ENCODE results near the gene DNAJB8. TPM values are rescaled to one million over a fixed set of nuclear protein-coding genes. Genes with fewer than 3 reads are reported as not detected.
A peak's percentile ranks its signal among the peaks of the same experiment; 100 is the strongest.

Gene DNAJB8
- total and polyA plus RNA-seq, 4 donors: not detected

DNA sequence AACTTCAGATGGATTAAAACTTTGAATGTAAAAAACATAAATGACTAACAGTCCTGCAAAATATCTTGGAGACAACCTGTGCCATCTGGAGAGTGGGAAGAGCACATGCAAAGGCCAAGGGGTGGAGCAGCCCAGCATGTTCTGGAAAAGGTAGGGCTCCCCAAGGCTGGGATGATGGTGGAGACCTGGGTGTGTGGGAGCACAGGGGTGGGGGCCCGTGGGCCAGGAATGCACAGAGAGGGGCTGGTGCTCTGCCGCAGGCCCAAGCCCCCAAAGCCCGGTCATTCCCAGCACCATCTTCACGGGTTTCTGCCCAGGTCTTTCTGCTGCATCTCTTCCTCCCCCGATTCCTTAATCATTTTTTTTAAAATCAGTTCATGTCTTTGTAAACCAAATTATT, 36.0 kb upstream of the DNAJB8 start:
- Histone ChIP-seq H3K9me3 (ENCODE audit: control insufficient read depth, insufficient read depth, low read length) (no peaks in the 10 kb centered on the region), H3K4me1 (ENCODE audit: control insufficient read depth, insufficient read depth, low read length) (peaks cover 3% of the 10 kb centered on the region), H3K27ac (ENCODE audit: low read depth, low read length) (no peak overlapping the region), H3K4me3 (ENCODE audit: low read depth, low read length) (no peak overlapping the region), H3K36me3 (ENCODE audit: control insufficient read depth, insufficient read depth, low read length) (no peaks in the 10 kb centered on the region), H3K27me3 (ENCODE audit: control insufficient read depth, insufficient read depth, low read length) (peaks cover 31% of the 10 kb centered on the region)
- WGBS (ENCODE audit: insufficient coverage): no CpG with 5 or more reads among the region's 5 CpGs
- DNase-seq (ENCODE audit: low read depth in 4 of 6, low spot score in 6 of 6): no peak

DNA sequence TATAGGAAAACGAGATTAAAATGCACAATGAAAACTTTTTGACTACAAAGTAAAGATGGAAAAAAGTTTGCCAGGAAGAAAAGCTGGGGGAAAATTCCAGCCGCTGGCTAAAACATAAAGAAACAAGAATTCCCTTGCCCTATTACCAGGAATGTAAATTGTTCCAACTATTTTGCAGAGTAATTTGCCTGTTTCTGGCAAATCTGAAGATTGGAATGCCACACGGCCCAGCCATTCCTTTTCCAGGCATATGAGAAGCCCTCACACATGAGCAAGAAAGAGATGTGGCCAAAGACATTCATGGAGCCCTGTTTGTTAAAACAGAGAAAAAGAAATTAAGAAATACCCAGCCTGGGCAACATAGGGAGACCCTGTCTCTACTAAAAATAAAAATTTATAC, 34.7 kb upstream of the DNAJB8 start:
- Histone ChIP-seq H3K27ac (ENCODE audit: low read depth, low read length) (no peak overlapping the region), H3K9me3 (ENCODE audit: control insufficient read depth, insufficient read depth, low read length) (no peaks in the 10 kb centered on the region), H3K36me3 (ENCODE audit: control insufficient read depth, insufficient read depth, low read length) (no peaks in the 10 kb centered on the region), H3K27me3 (ENCODE audit: control insufficient read depth, insufficient read depth, low read length) (peaks cover 43% of the 10 kb centered on the region), H3K4me3 (ENCODE audit: low read depth, low read length) (no peak overlapping the region), H3K4me1 (ENCODE audit: control insufficient read depth, insufficient read depth, low read length) (peaks cover 15% of the 10 kb centered on the region)
- no CpG with 5 or more reads among the region's 3 CpGs for WGBS (ENCODE audit: insufficient coverage)
- DNase-seq (ENCODE audit: low read depth in 4 of 6, low spot score in 6 of 6): no peak

DNA sequence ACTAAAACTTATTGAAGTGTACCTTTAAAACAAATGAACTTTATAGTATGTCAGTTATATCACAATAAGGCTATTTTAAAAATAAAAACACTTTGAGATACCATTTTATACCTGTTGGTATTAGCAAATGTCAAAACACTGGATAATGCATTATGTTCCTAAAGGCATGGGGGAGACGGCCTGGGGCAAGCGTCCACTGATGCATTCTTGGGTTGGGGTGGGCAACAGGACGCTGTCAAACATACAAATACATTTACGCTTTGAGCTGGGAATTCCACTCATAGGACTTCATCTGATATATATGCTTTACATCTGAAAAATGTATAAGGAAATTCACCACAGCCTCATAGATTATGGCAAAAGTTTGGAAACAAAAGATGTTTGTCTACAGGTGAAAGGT, 33.9 kb upstream of the DNAJB8 start:
- Histone ChIP-seq H3K4me3 (ENCODE audit: low read depth, low read length) (no peak overlapping the region), H3K4me1 (ENCODE audit: control insufficient read depth, insufficient read depth, low read length) (peaks cover 16% of the 10 kb centered on the region), H3K36me3 (ENCODE audit: control insufficient read depth, insufficient read depth, low read length) (no peaks in the 10 kb centered on the region), H3K27me3 (ENCODE audit: control insufficient read depth, insufficient read depth, low read length) (peaks cover 52% of the 10 kb centered on the region), H3K9me3 (ENCODE audit: control insufficient read depth, insufficient read depth, low read length) (no peaks in the 10 kb centered on the region), H3K27ac (ENCODE audit: low read depth, low read length) (no peak overlapping the region)
- no CpG with 5 or more reads among the region's 4 CpGs for WGBS (ENCODE audit: insufficient coverage)
- DNase-seq (ENCODE audit: low read depth in 4 of 6, low spot score in 6 of 6): no peak

DNA sequence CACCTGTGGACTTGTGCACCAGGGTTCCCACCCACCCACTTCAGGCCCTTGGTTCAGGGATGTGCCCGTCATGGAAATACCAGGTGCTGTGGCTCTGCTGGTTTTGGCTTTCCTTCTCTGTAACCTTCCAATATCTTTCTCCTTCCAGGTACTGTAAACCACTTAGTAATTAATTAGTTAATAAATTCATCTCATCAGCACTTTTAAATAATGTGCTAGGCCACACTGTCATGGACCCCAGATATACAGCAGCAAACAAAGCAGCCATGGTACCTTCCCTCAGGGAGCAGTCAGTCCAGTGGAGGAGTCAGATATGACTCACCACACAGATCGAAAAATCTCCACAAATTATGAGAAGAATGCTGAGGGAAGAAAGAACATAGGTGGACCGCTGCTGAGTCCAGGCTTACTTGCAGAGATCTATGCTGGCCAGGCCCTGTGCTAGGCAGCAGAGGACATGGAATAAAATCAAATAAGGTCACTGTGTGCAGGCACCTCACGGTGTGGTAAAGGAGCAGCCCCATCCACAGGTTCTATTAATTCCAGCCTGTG, 33.1 kb upstream of the DNAJB8 start:
- H3K36me3 ChIP-seq (ENCODE audit: control insufficient read depth, insufficient read depth, low read length): no peaks in the 10 kb centered on the region
- DNase-seq (ENCODE audit: low read depth in 4 of 6, low spot score in 6 of 6): no peak
- H3K4me3 ChIP-seq (ENCODE audit: low read depth, low read length): no peak overlapping the region
- peaks cover 16% of the 10 kb centered on the region for H3K4me1 ChIP-seq (ENCODE audit: control insufficient read depth, insufficient read depth, low read length)
- H3K27me3 ChIP-seq (ENCODE audit: control insufficient read depth, insufficient read depth, low read length): peaks cover 58% of the 10 kb centered on the region
- 88% methylated on average over 1 of the region's 4 CpGs for WGBS (ENCODE audit: insufficient coverage)
- H3K9me3 ChIP-seq (ENCODE audit: control insufficient read depth, insufficient read depth, low read length): no peaks in the 10 kb centered on the region
- no peak overlapping the region for H3K27ac ChIP-seq (ENCODE audit: low read depth, low read length)

DNA sequence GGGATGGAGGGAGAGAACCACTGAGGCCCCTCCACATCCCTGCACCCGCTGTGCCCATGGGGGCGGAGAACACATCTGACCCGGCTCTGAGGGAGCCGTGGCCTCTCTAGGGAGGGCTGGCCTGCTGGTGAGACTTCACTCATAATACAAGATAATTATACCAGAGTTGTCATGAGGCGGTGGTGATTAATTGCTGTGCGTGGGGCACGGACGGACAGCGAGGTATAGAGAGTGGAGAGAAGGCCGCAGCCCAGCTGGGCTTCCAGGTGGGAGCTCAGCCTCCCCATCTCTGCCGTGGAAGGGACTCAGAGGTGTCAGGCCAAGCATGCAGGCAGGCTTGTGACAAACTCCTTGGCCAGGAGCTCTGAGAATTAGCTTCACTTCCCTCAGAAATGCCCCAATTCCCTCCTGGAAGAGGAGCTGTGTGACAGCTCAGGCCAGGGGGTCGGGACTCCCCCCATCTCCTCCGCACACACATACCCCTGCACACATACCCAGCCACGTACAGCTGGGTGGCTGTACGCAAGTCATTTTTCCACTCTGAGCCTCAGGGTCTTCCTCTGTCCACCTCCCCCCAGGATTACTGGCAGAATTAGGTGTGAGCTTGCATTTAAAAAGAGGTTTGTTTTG, 32.3 kb upstream of the DNAJB8 start:
- H3K4me1 ChIP-seq (ENCODE audit: control insufficient read depth, insufficient read depth, low read length): peaks cover 16% of the 10 kb centered on the region
- no peaks in the 10 kb centered on the region for H3K9me3 ChIP-seq (ENCODE audit: control insufficient read depth, insufficient read depth, low read length)
- H3K36me3 ChIP-seq (ENCODE audit: control insufficient read depth, insufficient read depth, low read length): no peaks in the 10 kb centered on the region
- H3K27ac ChIP-seq (ENCODE audit: low read depth, low read length): no peak overlapping the region
- H3K27me3 ChIP-seq (ENCODE audit: control insufficient read depth, insufficient read depth, low read length): peaks cover 66% of the 10 kb centered on the region
- no peak overlapping the region for H3K4me3 ChIP-seq (ENCODE audit: low read depth, low read length)
- WGBS (ENCODE audit: insufficient coverage): 60% methylated on average over 6 of the region's 15 CpGs
- DNase-seq (ENCODE audit: low read depth in 4 of 6, low spot score in 6 of 6): no peak

DNA sequence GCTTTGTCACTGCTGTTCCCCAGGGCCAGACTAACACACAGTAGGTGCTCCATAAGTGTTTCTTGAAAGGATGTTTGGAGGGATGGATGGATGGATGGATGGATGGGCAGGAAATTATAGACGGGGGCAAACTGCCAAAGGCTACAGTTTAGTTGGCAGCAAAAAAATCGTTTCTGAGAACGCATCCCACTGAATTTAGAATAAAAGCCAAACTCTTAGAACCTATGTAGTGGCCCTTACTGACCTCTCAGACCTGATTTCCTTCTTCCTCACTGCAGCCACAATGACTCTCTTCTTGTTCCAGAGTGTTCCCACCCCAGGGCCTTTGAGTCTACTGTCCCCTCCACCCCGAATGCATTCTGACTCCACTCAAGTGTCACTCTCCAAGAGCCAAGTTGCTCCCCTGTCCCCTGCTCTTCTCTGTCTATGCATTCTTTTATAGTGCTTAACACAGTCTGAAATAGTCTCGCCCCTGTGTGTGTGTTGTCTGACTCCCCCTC, 31.5 kb upstream of the DNAJB8 start:
- Histone ChIP-seq H3K4me3 (ENCODE audit: low read depth, low read length) (no peak overlapping the region), H3K9me3 (ENCODE audit: control insufficient read depth, insufficient read depth, low read length) (no peaks in the 10 kb centered on the region), H3K27ac (ENCODE audit: low read depth, low read length) (no peak overlapping the region), H3K27me3 (ENCODE audit: control insufficient read depth, insufficient read depth, low read length) (peaks cover 74% of the 10 kb centered on the region), H3K4me1 (ENCODE audit: control insufficient read depth, insufficient read depth, low read length) (peaks cover 18% of the 10 kb centered on the region), H3K36me3 (ENCODE audit: control insufficient read depth, insufficient read depth, low read length) (no peaks in the 10 kb centered on the region)
- DNase-seq (ENCODE audit: low read depth in 4 of 6, low spot score in 6 of 6): no peak
- 36% methylated on average over 3 of the region's 5 CpGs for WGBS (ENCODE audit: insufficient coverage)

DNA sequence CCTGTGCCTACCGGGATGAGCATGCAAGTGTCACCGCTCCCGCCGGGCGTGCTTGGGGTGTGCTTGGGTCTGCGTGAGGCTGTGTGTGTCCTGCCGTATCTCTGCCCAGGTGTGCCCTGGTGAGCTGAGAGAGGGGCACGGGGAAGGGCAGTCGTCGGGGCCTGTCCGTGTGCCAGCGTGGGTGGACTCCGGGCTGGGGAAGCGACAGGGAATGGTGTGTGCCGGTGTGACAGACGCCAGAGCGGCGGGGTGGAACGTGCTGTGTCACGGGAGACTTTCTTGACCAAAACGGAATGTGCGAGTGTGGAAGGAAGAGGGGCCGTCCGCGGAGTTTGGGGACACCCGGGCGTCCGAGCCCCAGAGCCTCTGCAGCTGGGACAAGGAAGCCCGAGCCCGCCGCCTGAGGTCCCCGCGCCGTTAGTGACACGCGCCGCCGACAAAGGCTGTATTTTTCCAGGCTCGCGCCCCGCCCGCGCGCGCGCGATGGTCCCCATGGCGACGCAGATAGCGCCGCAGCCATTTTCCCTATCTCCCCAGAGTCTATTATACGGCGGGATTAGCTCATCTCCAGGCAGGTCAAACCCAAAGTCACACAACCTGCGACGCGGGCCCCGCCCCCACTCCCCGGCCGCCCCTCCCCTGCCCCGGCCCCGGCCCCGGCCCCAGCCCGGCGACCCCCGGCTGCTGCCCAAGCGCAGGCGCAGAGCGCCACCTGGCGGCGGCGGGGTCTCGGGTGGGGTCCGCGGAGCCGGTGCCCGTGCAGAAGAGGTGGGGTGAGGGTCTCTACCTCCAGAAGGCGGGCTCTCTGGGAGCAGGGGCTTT, 30.8 kb upstream of the DNAJB8 start:
- Histone ChIP-seq H3K4me3 (ENCODE audit: low read depth, low read length) (peak overlapping the region; percentile 54), H3K4me1 (ENCODE audit: control insufficient read depth, insufficient read depth, low read length) (peaks cover 23% of the 10 kb centered on the region), H3K36me3 (ENCODE audit: control insufficient read depth, insufficient read depth, low read length) (no peaks in the 10 kb centered on the region), H3K27me3 (ENCODE audit: control insufficient read depth, insufficient read depth, low read length) (peaks cover 75% of the 10 kb centered on the region), H3K27ac (ENCODE audit: low read depth, low read length) (no peak overlapping the region), H3K9me3 (ENCODE audit: control insufficient read depth, insufficient read depth, low read length) (no peaks in the 10 kb centered on the region)
- under 1% methylated on average over 76 of the region's 77 CpGs for WGBS (ENCODE audit: insufficient coverage)
- peak in 3 of 6 donors; percentile 54 to 91 (median 91) for DNase-seq (ENCODE audit: low read depth in 4 of 6, low spot score in 6 of 6)

DNA sequence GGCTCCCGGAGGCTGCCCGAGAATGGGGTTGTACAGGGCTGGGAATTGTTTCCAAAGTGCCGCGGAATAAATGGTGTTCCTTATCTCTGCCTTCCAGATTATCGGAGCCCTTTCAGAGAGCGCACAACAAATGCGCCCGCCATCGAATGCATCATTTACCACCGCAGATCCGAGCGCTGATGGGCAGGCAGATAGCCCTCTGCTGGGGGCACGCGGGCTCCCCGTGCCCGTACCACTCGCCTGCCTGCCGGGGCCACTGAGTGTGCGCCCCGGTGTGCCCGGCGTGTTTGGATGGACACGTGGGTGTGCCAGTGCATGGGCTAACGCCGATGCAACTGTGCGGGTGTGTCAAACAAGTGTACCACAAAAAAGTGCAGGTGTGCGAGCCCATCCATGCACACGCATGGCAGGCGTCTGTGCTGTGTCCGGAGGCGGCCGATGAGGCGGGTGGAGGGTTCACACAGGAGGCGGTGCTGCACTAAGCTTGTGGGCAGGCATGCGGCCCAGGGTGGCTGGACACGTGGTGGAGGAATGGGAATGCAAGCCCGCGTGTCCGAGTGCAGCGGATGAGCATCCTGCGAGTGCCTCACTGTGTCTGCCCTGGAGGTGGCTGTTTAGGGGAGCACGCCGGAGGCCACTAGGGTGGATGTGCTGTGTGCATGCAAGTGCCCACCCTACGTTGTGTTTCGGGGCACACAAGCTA, 30.1 kb upstream of the DNAJB8 start:
- Histone ChIP-seq H3K4me3 (ENCODE audit: low read depth, low read length) (peak overlapping the region; percentile 54), H3K27me3 (ENCODE audit: control insufficient read depth, insufficient read depth, low read length) (peaks cover 82% of the 10 kb centered on the region)

DNA sequence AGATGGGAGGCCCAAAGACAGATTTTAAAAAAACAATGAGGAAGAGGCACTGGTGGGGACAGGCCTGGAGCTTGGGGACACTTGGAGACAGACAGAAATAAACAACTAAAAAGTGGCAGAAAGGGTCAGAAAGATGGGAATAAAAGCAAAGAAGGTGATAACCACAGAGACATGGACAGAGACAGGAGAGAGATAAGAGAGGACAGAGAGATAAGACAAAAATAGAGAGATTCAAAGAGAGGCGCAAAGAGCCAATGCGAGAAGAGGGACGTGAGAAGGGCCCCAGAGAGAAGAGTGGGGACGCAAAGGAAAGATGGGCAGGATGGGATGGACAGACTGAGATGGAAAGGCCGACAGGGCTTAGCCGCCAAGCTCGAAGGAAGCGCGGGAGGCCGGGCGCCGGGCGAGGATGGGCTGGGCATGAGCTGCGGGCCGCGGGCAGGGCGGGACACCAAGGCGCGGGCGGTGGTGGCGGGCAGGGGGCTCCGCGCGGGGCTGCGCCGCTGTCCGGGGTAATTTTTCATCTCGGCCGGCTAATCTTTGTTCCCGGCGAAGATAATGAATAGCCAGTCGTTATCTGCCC, 29.4 kb upstream of the DNAJB8 start:
- no peak overlapping the region for H3K4me3 ChIP-seq (ENCODE audit: low read depth, low read length)
- peaks cover 34% of the 10 kb centered on the region for H3K4me1 ChIP-seq (ENCODE audit: control insufficient read depth, insufficient read depth, low read length)
- H3K27ac ChIP-seq (ENCODE audit: low read depth, low read length): no peak overlapping the region
- no peaks in the 10 kb centered on the region for H3K36me3 ChIP-seq (ENCODE audit: control insufficient read depth, insufficient read depth, low read length)
- peaks cover 89% of the 10 kb centered on the region for H3K27me3 ChIP-seq (ENCODE audit: control insufficient read depth, insufficient read depth, low read length)
- H3K9me3 ChIP-seq (ENCODE audit: control insufficient read depth, insufficient read depth, low read length): no peaks in the 10 kb centered on the region
- no peak for DNase-seq (ENCODE audit: low read depth in 4 of 6, low spot score in 6 of 6)
- WGBS (ENCODE audit: insufficient coverage): 11% methylated on average over 32 of the region's 32 CpGs

More for the DNA sequence above, 30.1 kb upstream of the DNAJB8 start:
- H3K27ac ChIP-seq (ENCODE audit: low read depth, low read length): no peak overlapping the region
- peaks cover 31% of the 10 kb centered on the region for H3K4me1 ChIP-seq (ENCODE audit: control insufficient read depth, insufficient read depth, low read length)
- DNase-seq (ENCODE audit: low read depth in 4 of 6, low spot score in 6 of 6): peak in 2 of 6 donors; percentile 43 to 56
- no peaks in the 10 kb centered on the region for H3K9me3 ChIP-seq (ENCODE audit: control insufficient read depth, insufficient read depth, low read length)
- 6% methylated on average over 45 of the region's 45 CpGs for WGBS (ENCODE audit: insufficient coverage)
- no peaks in the 10 kb centered on the region for H3K36me3 ChIP-seq (ENCODE audit: control insufficient read depth, insufficient read depth, low read length)
